Measurements from ENCODE around the gene SLC12A9.
"Not testable (repeated sequence)": the region's sequence is repeated elsewhere in the genome, so short reads cannot be mapped to it uniquely, and the experiment has no call there.

Gene SLC12A9

DNA sequence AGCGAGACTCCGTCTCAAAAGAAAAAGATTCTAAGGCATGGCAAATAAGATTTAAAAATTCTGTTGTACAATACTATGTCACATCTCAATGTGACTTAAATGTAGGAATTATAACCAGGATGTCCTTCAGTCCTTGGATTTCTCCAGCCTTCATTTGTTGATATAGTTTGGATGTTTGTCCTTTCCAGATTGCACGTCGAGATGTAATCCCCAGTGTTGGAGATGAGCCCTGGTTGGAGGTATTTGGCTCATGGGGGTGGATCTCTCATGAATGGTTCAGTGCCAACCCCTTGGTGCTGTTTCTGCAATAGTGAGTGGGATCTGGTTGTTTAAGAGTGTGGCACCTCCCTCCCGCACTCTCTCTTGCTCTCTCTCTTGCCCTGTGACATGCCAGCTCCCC lies 56.0 kb downstream of the SLC12A9 start:
- no peak for DNase-seq (ENCODE audit: low read depth)
- H3K4me3 ChIP-seq (replicated peaks; ENCODE audit: low read depth, low read length): no peak overlapping the region
- TF ChIP-seq, protein P1, sequence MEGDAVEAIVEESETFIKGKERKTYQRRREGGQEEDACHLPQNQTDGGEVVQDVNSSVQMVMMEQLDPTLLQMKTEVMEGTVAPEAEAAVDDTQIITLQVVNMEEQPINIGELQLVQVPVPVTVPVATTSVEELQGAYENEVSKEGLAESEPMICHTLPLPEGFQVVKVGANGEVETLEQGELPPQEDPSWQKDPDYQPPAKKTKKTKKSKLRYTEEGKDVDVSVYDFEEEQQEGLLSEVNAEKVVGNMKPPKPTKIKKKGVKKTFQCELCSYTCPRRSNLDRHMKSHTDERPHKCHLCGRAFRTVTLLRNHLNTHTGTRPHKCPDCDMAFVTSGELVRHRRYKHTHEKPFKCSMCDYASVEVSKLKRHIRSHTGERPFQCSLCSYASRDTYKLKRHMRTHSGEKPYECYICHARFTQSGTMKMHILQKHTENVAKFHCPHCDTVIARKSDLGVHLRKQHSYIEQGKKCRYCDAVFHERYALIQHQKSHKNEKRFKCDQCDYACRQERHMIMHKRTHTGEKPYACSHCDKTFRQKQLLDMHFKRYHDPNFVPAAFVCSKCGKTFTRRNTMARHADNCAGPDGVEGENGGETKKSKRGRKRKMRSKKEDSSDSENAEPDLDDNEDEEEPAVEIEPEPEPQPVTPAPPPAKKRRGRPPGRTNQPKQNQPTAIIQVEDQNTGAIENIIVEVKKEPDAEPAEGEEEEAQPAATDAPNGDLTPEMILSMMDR (IDR thresholded peaks at IDR 0.05; ENCODE audit: low read length, missing control alignments): no peak

DNA sequence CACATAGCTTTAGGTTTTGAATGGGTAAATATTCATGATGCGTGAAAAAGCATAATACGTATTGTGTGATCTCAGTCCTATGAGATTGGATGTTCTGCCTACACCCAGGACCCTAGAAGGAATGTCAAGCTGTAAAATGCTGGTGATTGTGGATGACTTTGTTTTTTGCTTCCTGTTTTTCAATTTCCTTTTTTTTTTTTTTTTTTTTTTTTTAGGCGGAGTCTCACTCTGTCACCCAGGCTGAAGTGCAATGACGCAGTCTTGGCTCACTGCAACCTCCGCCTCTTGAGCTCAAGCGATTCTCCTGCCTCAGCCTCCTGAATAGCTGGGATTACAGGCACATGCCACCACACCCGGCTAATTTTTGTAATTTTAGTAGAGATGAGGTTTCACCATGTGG lies 57.9 kb downstream of the SLC12A9 start:
- not testable (repeated sequence) for DNase-seq (ENCODE audit: low read depth); H3K4me3 ChIP-seq (replicated peaks; ENCODE audit: low read depth, low read length)

- DNase-seq (ENCODE audit: low read depth): no peak
- TF ChIP-seq, protein P1 (IDR thresholded peaks at IDR 0.05; ENCODE audit: low read length, missing control alignments): no peak
- H3K4me3 ChIP-seq (replicated peaks; ENCODE audit: low read depth, low read length): no peak overlapping the region
Measured at GRCh38 chr7:100911484-100911883, 59.0 kb downstream of the SLC12A9 start.

- DNase-seq (ENCODE audit: low read depth): no peak
- TF ChIP-seq, protein P1 (IDR thresholded peaks at IDR 0.05; ENCODE audit: low read length, missing control alignments): no peak
- H3K4me3 ChIP-seq (replicated peaks; ENCODE audit: low read depth, low read length): no peak overlapping the region
Measured at GRCh38 chr7:100914208-100914878, 61.8 kb downstream of the SLC12A9 start.

GRCh38 chr7:100914879-100915447 lies 62.5 kb downstream of the SLC12A9 start:
- H3K4me3 ChIP-seq (replicated peaks; ENCODE audit: low read depth, low read length): no peak overlapping the region
- TF ChIP-seq, protein P1 (IDR thresholded peaks at IDR 0.05; ENCODE audit: low read length, missing control alignments): no peak
- no peak for DNase-seq (ENCODE audit: low read depth)
